SK-N-MC (cell line): ENCODE data around the gene MPDZ.

Experiments
- DNase-seq: peaks from one replicate; pipeline ENCODE4 v3.0.0-alpha.2; 2011; ENCODE audit warnings: low read depth, low spot score
- H3K27ac ChIP-seq: fragments of 200-600 bp; sonication (generic); 2 replicates; pipeline ENCODE4 v1.5.1; 2016; ENCODE audit warnings: mixed run types
- H3K36me3 ChIP-seq: fragments of 200-600 bp; sonication (generic); 2 replicates; pipeline ENCODE4 v1.6.1; 2017; ENCODE audit warnings: antibody characterized with exemption, low read length, mixed read lengths; ENCODE audit not compliant: insufficient read depth
- H3K4me3 ChIP-seq: fragments of 200-600 bp; sonication (generic); 2 replicates; pipeline ENCODE4 v1.5.1; 2016
- H3K9ac ChIP-seq: fragments of 200-600 bp; sonication (generic); 2 replicates; pipeline ENCODE4 v1.8.0; 2017; ENCODE audit warnings: mixed run types, mixed read lengths; ENCODE audit not compliant: insufficient read length
- H3K9me3 ChIP-seq: fragments of 200-600 bp; sonication (generic); 2 replicates; pipeline ENCODE4 v1.6.1; 2017; ENCODE audit warnings: low read depth, mild to moderate bottlenecking, antibody characterized with exemption, low read length, moderate library complexity, mixed read lengths
- EZH2 ChIP-seq: fragments of 200-600 bp; sonication (generic); IDR thresholded peaks from one replicate; pipeline ENCODE4 v1.6.1; 2017; ENCODE audit warnings: antibody characterized with exemption
- FOXP2 ChIP-seq: optimal IDR thresholded peaks from 2 replicates; pipeline ENCODE3; 2011; ENCODE audit warnings: mild to moderate bottlenecking, moderate library complexity; ENCODE audit not compliant: insufficient read depth; ENCODE audit errors: extremely low read length, control extremely low read depth
- POLR2AphosphoS5 ChIP-seq: IDR thresholded peaks from 2 replicates; pipeline ENCODE4 v1.6.1; 2012; ENCODE audit warnings: mild to moderate bottlenecking, low read depth, low read length, borderline replicate concordance

The MPDZ gene

GRCh38 chr9:13083963-13084528, 195.4 kb downstream of the MPDZ start:
- H3K27ac ChIP-seq = peak overlapping the region; percentile 15; the same call in 1 of the 2 replicates
- H3K36me3 ChIP-seq = no peaks in the 10 kb centered on the region
- no peak overlapping the region for H3K4me3 ChIP-seq
- H3K9me3 ChIP-seq = no peaks in the 10 kb centered on the region
- TF ChIP-seq POLR2AphosphoS5 (no peak), EZH2 (no peak), FOXP2 (no peak)
- no peak overlapping the region for H3K9ac ChIP-seq
- DNase-seq = peak; percentile 28

- H3K4me3 ChIP-seq = no peak overlapping the region
- no peaks in the 10 kb centered on the region for H3K9me3 ChIP-seq
- no peak overlapping the region for H3K9ac ChIP-seq
- H3K36me3 ChIP-seq = no peaks in the 10 kb centered on the region
- no peak for DNase-seq
- no peak for TF ChIP-seq FOXP2
- TF ChIP-seq EZH2 = no peak
- no peak for TF ChIP-seq POLR2AphosphoS5
- H3K27ac ChIP-seq = no peak overlapping the region
Measured at GRCh38 chr9:13083366-13083765, 196.1 kb downstream of the MPDZ start.

GRCh38 chr9:13082796-13083195, 196.7 kb downstream of the MPDZ start:
- Histone ChIP-seq H3K36me3 (no peaks in the 10 kb centered on the region), H3K27ac (no peak overlapping the region), H3K4me3 (no peak overlapping the region), H3K9me3 (no peaks in the 10 kb centered on the region), H3K9ac (no peak overlapping the region)
- no peak for DNase-seq
- TF ChIP-seq EZH2 (no peak), POLR2AphosphoS5 (no peak), FOXP2 (no peak)

GRCh38 chr9:13078164-13078563, 201.3 kb downstream of the MPDZ start:
- Histone ChIP-seq H3K36me3 (no peaks in the 10 kb centered on the region), H3K27ac (no peak overlapping the region), H3K4me3 (no peak overlapping the region), H3K9ac (no peak overlapping the region), H3K9me3 (0 out of 2 replicates have a peak, but pooled peaks cover 4% of the 10 kb centered on the region)
- TF ChIP-seq EZH2 (no peak), FOXP2 (no peak), POLR2AphosphoS5 (no peak)
- DNase-seq = no peak

GRCh38 chr9:13076616-13077015, 202.9 kb downstream of the MPDZ start:
- Histone ChIP-seq H3K9ac (no peak overlapping the region), H3K9me3 (0 out of 2 replicates have a peak, but pooled peaks cover 4% of the 10 kb centered on the region), H3K4me3 (no peak overlapping the region), H3K36me3 (no peaks in the 10 kb centered on the region), H3K27ac (no peak overlapping the region)
- no peak for DNase-seq
- TF ChIP-seq FOXP2 = no peak
- TF ChIP-seq POLR2AphosphoS5 = no peak
- TF ChIP-seq EZH2 = no peak

GRCh38 chr9:13071921-13072320, 207.6 kb downstream of the MPDZ start:
- no peak overlapping the region for H3K9ac ChIP-seq

GRCh38 chr9:13070612-13071595, 208.6 kb downstream of the MPDZ start:
- 0 out of 2 replicates have a peak, but pooled peaks cover 4% of the 10 kb centered on the region for H3K9me3 ChIP-seq
- H3K36me3 ChIP-seq = no peaks in the 10 kb centered on the region
- no peak overlapping the region for H3K9ac ChIP-seq
- DNase-seq = no peak
- TF ChIP-seq POLR2AphosphoS5 (no peak), EZH2 (no peak), FOXP2 (no peak)
- no peak overlapping the region for H3K27ac ChIP-seq
- no peak overlapping the region for H3K4me3 ChIP-seq

More at GRCh38 chr9:13071921-13072320, 207.6 kb downstream of the MPDZ start:
- 0 out of 2 replicates have a peak, but pooled peaks cover 4% of the 10 kb centered on the region for H3K9me3 ChIP-seq
- H3K36me3 ChIP-seq = no peaks in the 10 kb centered on the region
- TF ChIP-seq POLR2AphosphoS5 = no peak
- TF ChIP-seq FOXP2 = no peak
- no peak for DNase-seq
- H3K27ac ChIP-seq = no peak overlapping the region
- H3K4me3 ChIP-seq = no peak overlapping the region

GRCh38 chr9:13069498-13069897, 210.0 kb downstream of the MPDZ start:
- TF ChIP-seq FOXP2 (no peak), POLR2AphosphoS5 (no peak), EZH2 (no peak)
- H3K9me3 ChIP-seq = no peaks in the 10 kb centered on the region
- H3K4me3 ChIP-seq = no peak overlapping the region
- H3K36me3 ChIP-seq = no peaks in the 10 kb centered on the region
- no peak overlapping the region for H3K9ac ChIP-seq
- H3K27ac ChIP-seq = no peak overlapping the region
- DNase-seq = no peak
